Stomach (tissue), 4 donors: ENCODE results near the gene FRMPD2.

ENCODE experiments used
- POLR2A ChIP-seq, 4 donors: fragments of 450-650 bp; IDR thresholded peaks; one replicate each; pipeline ENCODE4 v1.6.1; 2016; ENCODE audit warnings: antibody characterized with exemption in 4 of 4, control low read depth in 2 of 4, mild to moderate bottlenecking in 1 of 4, moderate library complexity in 1 of 4
- TF ChIP-seq, protein P1 (sequence below), 7 experiments: fragments of 450-650 bp in 4 of 7; fragments of 200-600 bp in 3 of 7; sonication (generic) in 3 of 7; IDR thresholded peaks; one replicate each; pipeline ENCODE4 v1.5.1; 2016 to 2019; ENCODE audit warnings: antibody characterized with exemption in 7 of 7, control low read depth in 2 of 7, mild to moderate bottlenecking in 1 of 7

DNA sequence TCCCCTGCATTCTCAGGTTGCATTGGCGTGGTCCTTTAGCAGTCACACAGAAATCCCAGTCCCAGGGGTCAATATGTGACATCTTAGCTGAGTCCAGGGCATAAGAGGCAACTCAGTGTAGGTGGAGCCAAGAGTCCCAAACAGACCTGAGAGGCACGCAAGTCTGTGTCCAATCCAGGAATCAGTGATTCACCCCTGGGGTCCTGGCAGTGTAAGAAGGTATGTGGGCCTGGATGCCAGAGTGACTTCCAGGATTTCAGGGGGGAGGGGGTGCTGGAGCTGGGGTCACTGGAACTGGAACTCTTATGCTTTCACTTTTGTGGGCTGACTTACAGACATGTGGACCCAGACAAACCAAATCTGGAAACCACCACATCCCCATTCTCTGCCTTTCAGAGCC is 26.8 kb downstream of the FRMPD2 start:
- TF ChIP-seq, protein P1, sequence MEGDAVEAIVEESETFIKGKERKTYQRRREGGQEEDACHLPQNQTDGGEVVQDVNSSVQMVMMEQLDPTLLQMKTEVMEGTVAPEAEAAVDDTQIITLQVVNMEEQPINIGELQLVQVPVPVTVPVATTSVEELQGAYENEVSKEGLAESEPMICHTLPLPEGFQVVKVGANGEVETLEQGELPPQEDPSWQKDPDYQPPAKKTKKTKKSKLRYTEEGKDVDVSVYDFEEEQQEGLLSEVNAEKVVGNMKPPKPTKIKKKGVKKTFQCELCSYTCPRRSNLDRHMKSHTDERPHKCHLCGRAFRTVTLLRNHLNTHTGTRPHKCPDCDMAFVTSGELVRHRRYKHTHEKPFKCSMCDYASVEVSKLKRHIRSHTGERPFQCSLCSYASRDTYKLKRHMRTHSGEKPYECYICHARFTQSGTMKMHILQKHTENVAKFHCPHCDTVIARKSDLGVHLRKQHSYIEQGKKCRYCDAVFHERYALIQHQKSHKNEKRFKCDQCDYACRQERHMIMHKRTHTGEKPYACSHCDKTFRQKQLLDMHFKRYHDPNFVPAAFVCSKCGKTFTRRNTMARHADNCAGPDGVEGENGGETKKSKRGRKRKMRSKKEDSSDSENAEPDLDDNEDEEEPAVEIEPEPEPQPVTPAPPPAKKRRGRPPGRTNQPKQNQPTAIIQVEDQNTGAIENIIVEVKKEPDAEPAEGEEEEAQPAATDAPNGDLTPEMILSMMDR (IDR thresholded peaks at IDR 0.05): no peak
- TF ChIP-seq POLR2A (IDR thresholded peaks at IDR 0.05): no peak
